ENCODE results near the gene TMEM52. TPM values are rescaled to one million over a fixed set of nuclear protein-coding genes. Genes with fewer than 3 reads are reported as not detected.

Gene TMEM52
- total and polyA plus RNA-seq, 2 of the 13 experiments (the other 11 are each of a cell fraction or from before 2014, with no cell fraction given), result 13.2 to 18.7 TPM

DNA sequence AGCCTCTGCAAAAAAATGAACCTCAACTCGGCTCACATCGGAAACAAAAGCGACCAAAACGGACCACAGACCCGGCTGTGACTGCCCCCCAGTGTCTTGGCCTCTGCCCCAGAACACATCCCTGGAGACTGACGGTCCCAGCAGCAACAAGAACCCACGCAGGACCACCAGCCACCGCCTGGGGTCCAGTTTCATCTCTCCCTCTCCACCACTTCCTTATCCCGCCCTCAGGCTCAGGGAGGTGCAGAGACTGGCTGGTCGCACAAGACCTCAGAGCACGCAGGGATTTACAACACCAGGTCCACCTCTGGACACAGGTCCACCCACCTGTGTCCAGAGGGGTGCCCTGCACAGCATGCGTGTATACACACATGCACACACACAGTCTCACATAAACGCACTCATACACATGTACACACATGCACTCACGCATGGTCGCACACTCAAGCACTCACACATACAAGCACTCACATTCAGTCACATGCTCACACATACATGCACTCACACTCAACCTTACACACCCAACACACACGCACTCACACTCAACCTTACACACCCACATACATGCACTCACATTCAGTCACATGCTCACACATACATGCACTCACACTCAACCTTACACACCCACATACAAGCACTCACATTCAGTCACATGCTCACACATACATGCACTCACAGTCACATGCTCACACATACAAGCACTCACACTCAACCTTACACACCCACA, 18.6 kb upstream of the TMEM52 start:
- no peaks in the 10 kb centered on the region for H3K27me3 ChIP-seq (ENCODE audit: control insufficient read depth in 1 of 2, insufficient read depth in 2 of 2, low read length in 2 of 2)
- no peak overlapping the region for H3K9ac ChIP-seq (ENCODE audit: insufficient read depth, low read depth, low read length)
- no peak overlapping the region for H3K27ac ChIP-seq (ENCODE audit: extremely low read length, insufficient read depth, low read length)
- POLR2A ChIA-PET, result no interaction called here
- no peaks in the 10 kb centered on the region for H4K20me1 ChIP-seq (ENCODE audit: insufficient read depth, low read length)
- no peaks in the 10 kb centered on the region; a peak in 1 of 5 replicates for H3K36me3 ChIP-seq (replicated peaks in 1 of 2; ENCODE audit: control insufficient read depth in 1 of 2, insufficient read depth in 2 of 2, low read length in 2 of 2)
- intact Hi-C loops (cut with micrococcal nuclease; ENCODE audit: unreplicated experiment) (no loop called here), in situ Hi-C loops (cut with HindIII; ENCODE audit: extremely low pct_ligation_motif_present, low pct_unique_long_range_greater_than_20kb) (no loop called here)
- TF ChIP-seq ZNF260 (CRISPR knock-in tag; IDR thresholded peaks at IDR 0.05; ENCODE audit: borderline replicate concordance, low read depth), result no peak
- TF ChIP-seq, protein P1, sequence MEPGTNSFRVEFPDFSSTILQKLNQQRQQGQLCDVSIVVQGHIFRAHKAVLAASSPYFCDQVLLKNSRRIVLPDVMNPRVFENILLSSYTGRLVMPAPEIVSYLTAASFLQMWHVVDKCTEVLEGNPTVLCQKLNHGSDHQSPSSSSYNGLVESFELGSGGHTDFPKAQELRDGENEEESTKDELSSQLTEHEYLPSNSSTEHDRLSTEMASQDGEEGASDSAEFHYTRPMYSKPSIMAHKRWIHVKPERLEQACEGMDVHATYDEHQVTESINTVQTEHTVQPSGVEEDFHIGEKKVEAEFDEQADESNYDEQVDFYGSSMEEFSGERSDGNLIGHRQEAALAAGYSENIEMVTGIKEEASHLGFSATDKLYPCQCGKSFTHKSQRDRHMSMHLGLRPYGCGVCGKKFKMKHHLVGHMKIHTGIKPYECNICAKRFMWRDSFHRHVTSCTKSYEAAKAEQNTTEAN (CRISPR knock-in tag; conservative IDR thresholded peaks at IDR 0.05), result peak; percentile 52; the same call in 1 of the 2 replicates
- FAIRE-seq, result peak; percentile 46
- no peaks in the 10 kb centered on the region for H3K9me3 ChIP-seq (ENCODE audit: low read length)
- peaks cover 5% of the 10 kb centered on the region for H3K79me2 ChIP-seq (ENCODE audit: insufficient read depth, low read length)
- H3K4me3 ChIP-seq (replicated peaks in 1 of 3; ENCODE audit: insufficient read depth in 1 of 3, low read depth in 2 of 3, low read length in 3 of 3), result no peak overlapping the region
- H3K4me2 ChIP-seq (ENCODE audit: low read depth, low read length), result no peak overlapping the region
- 84% methylated on average over 14 of the region's 16 CpGs for WGBS (ENCODE audit: low lambda C conversion rate)
- H2AFZ ChIP-seq (ENCODE audit: low read length), result no peak overlapping the region
- DNase-seq (ENCODE audit: low spot score), result no peak
- no TSS peak for BruUV-seq (replicated peaks)
- no peak for ATAC-seq
- H3K4me1 ChIP-seq (ENCODE audit: insufficient read depth, low read length), result peaks cover 38% of the 10 kb centered on the region
- CTCF ChIA-PET (ENCODE audit: low intra/inter-chr PET ratio, low total read pairs), result no interaction called here

DNA sequence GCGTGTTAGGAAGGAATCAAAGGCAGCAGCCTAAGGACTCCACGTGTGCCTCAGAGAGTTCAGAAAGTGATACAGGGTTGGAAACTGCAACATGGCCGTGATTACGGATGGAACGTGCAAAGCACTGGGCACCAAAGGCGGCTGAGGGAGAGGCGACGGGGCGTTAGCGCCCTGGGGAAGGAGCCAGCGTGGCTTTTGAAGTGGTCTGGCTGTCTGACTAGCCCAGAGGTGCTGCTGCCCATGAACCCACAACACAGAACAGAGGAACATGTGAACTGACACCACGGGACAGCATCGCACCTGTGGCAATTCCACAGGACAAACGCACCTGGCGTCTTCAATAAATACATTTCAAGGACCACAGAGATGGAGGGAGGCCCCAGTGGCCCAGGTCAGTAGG, 18.0 kb upstream of the TMEM52 start:
- TF ChIP-seq SALL2 (CRISPR knock-in tag; IDR thresholded peaks at IDR 0.05), result no peak
- TF ChIP-seq, protein P2, sequence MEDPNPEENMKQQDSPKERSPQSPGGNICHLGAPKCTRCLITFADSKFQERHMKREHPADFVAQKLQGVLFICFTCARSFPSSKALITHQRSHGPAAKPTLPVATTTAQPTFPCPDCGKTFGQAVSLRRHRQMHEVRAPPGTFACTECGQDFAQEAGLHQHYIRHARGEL (CRISPR knock-in tag; IDR thresholded peaks at IDR 0.05), result no peak
- no peak for TF ChIP-seq ZNF282 (IDR thresholded peaks at IDR 0.05; ENCODE audit: partially characterized antibody)
- no peak for TF ChIP-seq XRCC5 (optimal IDR thresholded peaks at IDR 0.05; ENCODE audit: low read length)
- no peak for TF ChIP-seq ZFP62 (CRISPR knock-in tag; IDR thresholded peaks at IDR 0.05)
- no peak for TF ChIP-seq ZNF329 (CRISPR knock-in tag; IDR thresholded peaks at IDR 0.05; ENCODE audit: low read depth)
- no peak for TF ChIP-seq ZNF24 (IDR thresholded peaks at IDR 0.05)
- TF ChIP-seq SIX1 (CRISPR knock-in tag; IDR thresholded peaks at IDR 0.05; ENCODE audit: borderline replicate concordance), result no peak
- no peak for TF ChIP-seq DPF2 (CRISPR knock-in tag; IDR thresholded peaks at IDR 0.05; ENCODE audit: borderline replicate concordance, low read depth)
- TF ChIP-seq KLF12 (CRISPR knock-in tag; IDR thresholded peaks at IDR 0.05; ENCODE audit: borderline replicate concordance), result no peak
- TF ChIP-seq ZNF350 (CRISPR knock-in tag; IDR thresholded peaks at IDR 0.05; ENCODE audit: borderline replicate concordance, low read depth), result no peak
- TF ChIP-seq ZNF850 (CRISPR knock-in tag; conservative IDR thresholded peaks at IDR 0.05), result no peak
- TF ChIP-seq, protein P1 (CRISPR knock-in tag; conservative IDR thresholded peaks at IDR 0.05), result no peak
- Histone ChIP-seq H3K79me2 (ENCODE audit: insufficient read depth, low read length) (peaks cover under 1% of the 10 kb centered on the region), H4K20me1 (ENCODE audit: insufficient read depth, low read length) (no peaks in the 10 kb centered on the region), H3K4me2 (ENCODE audit: low read depth, low read length) (no peak overlapping the region), H3K9ac (ENCODE audit: insufficient read depth, low read depth, low read length) (no peak overlapping the region), H3K27me3 (ENCODE audit: control insufficient read depth in 1 of 2, insufficient read depth in 2 of 2, low read length in 2 of 2) (no peaks in the 10 kb centered on the region), H3K9me3 (ENCODE audit: low read length) (no peaks in the 10 kb centered on the region), H3K36me3 (replicated peaks in 1 of 2; ENCODE audit: control insufficient read depth in 1 of 2, insufficient read depth in 2 of 2, low read length in 2 of 2) (no peaks in the 10 kb centered on the region; a peak in 1 of 5 replicates), H3K4me1 (ENCODE audit: insufficient read depth, low read length) (peaks cover 31% of the 10 kb centered on the region), H3K27ac (ENCODE audit: extremely low read length, insufficient read depth, low read length) (no peak overlapping the region), H2AFZ (ENCODE audit: low read length) (no peak overlapping the region), H3K4me3 (replicated peaks in 1 of 3; ENCODE audit: insufficient read depth in 1 of 3, low read depth in 2 of 3, low read length in 3 of 3) (no peak overlapping the region)
- in situ Hi-C loops (cut with HindIII; ENCODE audit: extremely low pct_ligation_motif_present, low pct_unique_long_range_greater_than_20kb) (no loop called here), intact Hi-C loops (cut with micrococcal nuclease; ENCODE audit: unreplicated experiment) (no loop called here)
- ATAC-seq, result no peak
- DNase-seq (ENCODE audit: low spot score), result no peak
- WGBS (ENCODE audit: low lambda C conversion rate), result 93% methylated on average over 15 of the region's 15 CpGs
- ChIA-PET CTCF (ENCODE audit: low intra/inter-chr PET ratio, low total read pairs) (no interaction called here), POLR2A (no interaction called here)
- no peak for FAIRE-seq
- BruUV-seq (replicated peaks), result no TSS peak
